ENCODE measurements around the gene CLASP2.

- TF ChIP-seq, protein P1, sequence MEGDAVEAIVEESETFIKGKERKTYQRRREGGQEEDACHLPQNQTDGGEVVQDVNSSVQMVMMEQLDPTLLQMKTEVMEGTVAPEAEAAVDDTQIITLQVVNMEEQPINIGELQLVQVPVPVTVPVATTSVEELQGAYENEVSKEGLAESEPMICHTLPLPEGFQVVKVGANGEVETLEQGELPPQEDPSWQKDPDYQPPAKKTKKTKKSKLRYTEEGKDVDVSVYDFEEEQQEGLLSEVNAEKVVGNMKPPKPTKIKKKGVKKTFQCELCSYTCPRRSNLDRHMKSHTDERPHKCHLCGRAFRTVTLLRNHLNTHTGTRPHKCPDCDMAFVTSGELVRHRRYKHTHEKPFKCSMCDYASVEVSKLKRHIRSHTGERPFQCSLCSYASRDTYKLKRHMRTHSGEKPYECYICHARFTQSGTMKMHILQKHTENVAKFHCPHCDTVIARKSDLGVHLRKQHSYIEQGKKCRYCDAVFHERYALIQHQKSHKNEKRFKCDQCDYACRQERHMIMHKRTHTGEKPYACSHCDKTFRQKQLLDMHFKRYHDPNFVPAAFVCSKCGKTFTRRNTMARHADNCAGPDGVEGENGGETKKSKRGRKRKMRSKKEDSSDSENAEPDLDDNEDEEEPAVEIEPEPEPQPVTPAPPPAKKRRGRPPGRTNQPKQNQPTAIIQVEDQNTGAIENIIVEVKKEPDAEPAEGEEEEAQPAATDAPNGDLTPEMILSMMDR (IDR thresholded peaks at IDR 0.05): no peak
- no peak for TF ChIP-seq POLR2A (IDR thresholded peaks at IDR 0.05)
These were observed 67.6 kb downstream of the CLASP2 start for GRCh38 chr3:33650495-33650894.

All from body of pancreas (tissue), 4 donors.